ENCODE results near the gene DCAF8L2.
"Not testable (repeated sequence)": the region's sequence is repeated elsewhere in the genome, so short reads cannot be mapped to it uniquely, and the experiment has no call there.

DCAF8L2 gene

GRCh38 chrX:27590044-27590443, at the start of gene DCAF8L2:
Gene DCAF8L2, plus strand, starts transcription at chrX:27590344. Its CDS starts 156,552 bp downstream, at chrX:27746896.
- no peak for DNase-seq (ENCODE audit: low read depth)

GRCh38 chrX:27541161-27541560, 49.0 kb upstream of the DCAF8L2 start:
- DNase-seq (ENCODE audit: low read depth) = not testable (repeated sequence)

GRCh38 chrX:27548624-27549023, 41.5 kb upstream of the DCAF8L2 start:
- no peak for DNase-seq (ENCODE audit: low read depth)

GRCh38 chrX:27549688-27550087, 40.5 kb upstream of the DCAF8L2 start:
- no peak for DNase-seq (ENCODE audit: low read depth)

GRCh38 chrX:27555514-27555913, 34.6 kb upstream of the DCAF8L2 start:
- no peak for DNase-seq (ENCODE audit: low read depth)

- DNase-seq (ENCODE audit: low read depth) = no peak
These were observed 24.2 kb upstream of the DCAF8L2 start for GRCh38 chrX:27565992-27566391.

- DNase-seq (ENCODE audit: low read depth) = no peak
These were observed 19.0 kb upstream of the DCAF8L2 start for GRCh38 chrX:27571164-27571563.

GRCh38 chrX:27575565-27575964, 14.6 kb upstream of the DCAF8L2 start:
- DNase-seq (ENCODE audit: low read depth) = no peak

GRCh38 chrX:27583976-27584375, 6.2 kb upstream of the DCAF8L2 start:
- DNase-seq (ENCODE audit: low read depth) = no peak

GRCh38 chrX:27591938-27592337, 1.8 kb downstream of the DCAF8L2 start:
- DNase-seq (ENCODE audit: low read depth) = no peak

GRCh38 chrX:27597508-27597907, 7.4 kb downstream of the DCAF8L2 start:
- no peak for DNase-seq (ENCODE audit: low read depth)

GRCh38 chrX:27598312-27598711, 8.2 kb downstream of the DCAF8L2 start:
- DNase-seq (ENCODE audit: low read depth) = no peak

GRCh38 chrX:27599928-27600327, 9.8 kb downstream of the DCAF8L2 start:
- no peak for DNase-seq (ENCODE audit: low read depth)

- DNase-seq (ENCODE audit: low read depth) = no peak
These were observed 10.5 kb downstream of the DCAF8L2 start for GRCh38 chrX:27600686-27601085.

- DNase-seq (ENCODE audit: low read depth) = no peak
These were observed 18.5 kb downstream of the DCAF8L2 start for GRCh38 chrX:27608671-27609070.

- DNase-seq (ENCODE audit: low read depth) = no peak
These were observed 29.3 kb downstream of the DCAF8L2 start for GRCh38 chrX:27619459-27619858.

GRCh38 chrX:27619975-27620374, 29.8 kb downstream of the DCAF8L2 start:
- no peak for DNase-seq (ENCODE audit: low read depth)

GRCh38 chrX:27622883-27623282, 32.7 kb downstream of the DCAF8L2 start:
- no peak for DNase-seq (ENCODE audit: low read depth)

GRCh38 chrX:27626066-27626465, 35.9 kb downstream of the DCAF8L2 start:
- no peak for DNase-seq (ENCODE audit: low read depth)

GRCh38 chrX:27633328-27633727, 43.2 kb downstream of the DCAF8L2 start:
- no peak for DNase-seq (ENCODE audit: low read depth)

- no peak for DNase-seq (ENCODE audit: low read depth)
These were observed 66.4 kb downstream of the DCAF8L2 start for GRCh38 chrX:27656581-27656980.

GRCh38 chrX:27660878-27661277, 70.7 kb downstream of the DCAF8L2 start:
- no peak for DNase-seq (ENCODE audit: low read depth)

GRCh38 chrX:27671234-27671633, 81.1 kb downstream of the DCAF8L2 start:
- DNase-seq (ENCODE audit: low read depth) = no peak

GRCh38 chrX:27674491-27674890, 84.3 kb downstream of the DCAF8L2 start:
- DNase-seq (ENCODE audit: low read depth) = no peak

GRCh38 chrX:27675493-27675892, 85.3 kb downstream of the DCAF8L2 start:
- no peak for DNase-seq (ENCODE audit: low read depth)
